GM12874 (cell line): ENCODE results near the gene SRC.

Experiments
- TF ChIP-seq, protein P1 (sequence below): IDR thresholded peaks from 2 replicates; pipeline ENCODE4 v1.5.1; 2011; ENCODE audit warnings: low read depth, mild to moderate bottlenecking, control low read depth, low read length, moderate library complexity; ENCODE audit not compliant: insufficient read depth

The SRC gene

DNA sequence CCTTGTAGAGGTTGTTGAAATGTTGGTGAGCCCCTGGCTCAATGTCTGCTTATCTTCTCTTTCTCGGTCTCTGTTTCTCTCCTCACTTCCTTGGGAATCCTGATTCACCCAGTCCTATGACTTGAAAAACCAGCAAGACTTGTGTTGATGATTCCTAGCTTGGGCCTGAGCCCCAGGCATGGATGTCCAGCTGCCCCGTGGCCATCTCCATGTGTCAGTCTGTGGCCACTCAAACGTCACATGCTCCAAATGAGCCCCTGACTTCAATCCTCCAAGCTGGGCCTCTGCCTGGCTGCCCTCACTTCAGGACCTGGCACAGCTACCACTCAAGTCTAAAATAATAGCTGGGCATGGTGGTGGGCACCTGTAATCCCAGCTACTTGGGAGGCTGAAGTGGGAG is 81.0 kb downstream of the SRC start:
- TF ChIP-seq, protein P1, sequence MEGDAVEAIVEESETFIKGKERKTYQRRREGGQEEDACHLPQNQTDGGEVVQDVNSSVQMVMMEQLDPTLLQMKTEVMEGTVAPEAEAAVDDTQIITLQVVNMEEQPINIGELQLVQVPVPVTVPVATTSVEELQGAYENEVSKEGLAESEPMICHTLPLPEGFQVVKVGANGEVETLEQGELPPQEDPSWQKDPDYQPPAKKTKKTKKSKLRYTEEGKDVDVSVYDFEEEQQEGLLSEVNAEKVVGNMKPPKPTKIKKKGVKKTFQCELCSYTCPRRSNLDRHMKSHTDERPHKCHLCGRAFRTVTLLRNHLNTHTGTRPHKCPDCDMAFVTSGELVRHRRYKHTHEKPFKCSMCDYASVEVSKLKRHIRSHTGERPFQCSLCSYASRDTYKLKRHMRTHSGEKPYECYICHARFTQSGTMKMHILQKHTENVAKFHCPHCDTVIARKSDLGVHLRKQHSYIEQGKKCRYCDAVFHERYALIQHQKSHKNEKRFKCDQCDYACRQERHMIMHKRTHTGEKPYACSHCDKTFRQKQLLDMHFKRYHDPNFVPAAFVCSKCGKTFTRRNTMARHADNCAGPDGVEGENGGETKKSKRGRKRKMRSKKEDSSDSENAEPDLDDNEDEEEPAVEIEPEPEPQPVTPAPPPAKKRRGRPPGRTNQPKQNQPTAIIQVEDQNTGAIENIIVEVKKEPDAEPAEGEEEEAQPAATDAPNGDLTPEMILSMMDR: no peak

GRCh38 chr20:37430044-37430443 is 84.1 kb downstream of the SRC start:
- TF ChIP-seq, protein P1: no peak

GRCh38 chr20:37430778-37431460 is 85.0 kb downstream of the SRC start:
- TF ChIP-seq, protein P1: no peak

DNA sequence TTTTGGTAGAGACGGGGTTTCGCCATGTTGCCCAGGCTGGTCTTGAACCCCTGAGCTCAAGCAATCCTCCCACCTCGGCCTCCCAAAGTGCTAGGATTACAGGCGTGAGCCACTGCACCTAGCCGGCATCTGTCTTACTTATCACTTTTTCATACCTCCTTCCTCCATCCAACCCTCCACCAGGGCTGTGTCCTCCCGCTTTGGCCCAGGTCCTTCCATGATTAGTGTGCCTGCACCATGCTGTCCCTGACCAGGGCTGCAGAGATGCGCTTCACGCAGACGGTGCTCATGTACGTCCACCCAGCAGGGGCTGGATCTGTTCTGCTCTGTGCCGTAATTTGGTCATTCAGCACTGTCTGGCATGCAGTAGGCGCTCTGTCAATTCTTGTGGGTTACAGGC is 85.8 kb downstream of the SRC start:
- TF ChIP-seq, protein P1: no peak

DNA sequence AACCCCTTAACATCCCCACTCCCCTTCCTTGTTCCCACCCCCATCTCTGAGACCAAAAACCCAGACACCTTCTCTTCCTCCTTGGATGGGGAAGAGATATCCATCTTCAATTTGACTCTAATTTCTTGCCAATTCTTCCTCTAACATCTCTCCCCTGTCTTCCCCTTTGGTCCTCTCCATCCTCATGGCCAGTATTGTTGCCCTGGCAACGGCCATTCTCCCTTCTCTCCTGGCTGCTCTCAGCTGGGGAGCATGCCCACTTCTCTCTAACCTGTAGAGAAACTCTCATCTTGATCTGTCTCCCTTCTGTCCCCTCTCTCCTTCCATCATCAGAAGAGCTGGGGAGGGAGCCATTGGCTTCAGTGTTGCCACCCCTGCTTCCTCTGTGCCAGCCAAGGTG is 86.7 kb downstream of the SRC start:
- TF ChIP-seq, protein P1: no peak

DNA sequence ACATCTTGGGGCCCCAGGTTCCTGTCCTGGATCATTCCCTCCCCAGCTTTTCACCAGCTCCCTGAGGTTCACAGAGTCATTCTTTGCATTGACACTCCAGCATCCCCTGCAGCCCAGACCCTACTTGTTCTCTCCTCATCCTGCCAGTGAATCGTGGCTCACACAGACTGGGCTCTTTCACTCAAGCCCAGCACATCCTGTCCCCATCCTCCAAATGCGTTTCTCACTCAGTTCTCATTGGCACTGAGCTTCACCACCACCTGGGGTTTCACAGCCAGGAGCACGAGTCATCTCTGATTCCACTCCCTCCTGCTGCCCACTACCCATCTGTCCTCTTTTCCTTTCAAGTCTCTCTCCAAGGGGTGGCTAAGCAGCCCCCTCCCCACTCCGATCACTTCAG is 89.7 kb downstream of the SRC start:
- TF ChIP-seq, protein P1: no peak

- TF ChIP-seq, protein P1: no peak
These were observed 90.7 kb downstream of the SRC start for GRCh38 chr20:37436527-37437186.
